ENCODE data around the gene SAMD10. TPM values are rescaled to one million over a fixed set of nuclear protein-coding genes. Genes with fewer than 3 reads are reported as not detected.

SAMD10 gene
- polyA plus RNA-seq, 5 donors, result 5.9 to 11.0 (median 8.7) TPM

Other genes with a start within 250 kb of the SAMD10 start
- gene LIME1, start 243.0 kb downstream of the SAMD10 start, polyA plus RNA-seq (ENCODE audit: insufficient read depth in 1 of 5, insufficient read length in 5 of 5, low replicate concordance in 1 of 5), result 1 to 10 TPM; 2.9 to 8.6 (median 5.6) TPM
- gene SLC2A4RG, start 239.9 kb downstream of the SAMD10 start, polyA plus RNA-seq (ENCODE audit: insufficient read depth in 1 of 5, insufficient read length in 5 of 5, low replicate concordance in 1 of 5), result 100 to 1,000 TPM in 3 of 5 donors, 10 to 100 TPM in 2; 52.4 to 206 (median 102) TPM
- gene ZBTB46, start 148.4 kb downstream of the SAMD10 start, polyA plus RNA-seq (ENCODE audit: insufficient read depth in 1 of 5, insufficient read length in 5 of 5, low replicate concordance in 1 of 5), result 10 to 100 TPM in 3 of 5 donors, 1 to 10 TPM in 2; 8.0 to 15.7 (median 10.3) TPM
- gene ABHD16B, start 118.1 kb downstream of the SAMD10 start, polyA plus RNA-seq (ENCODE audit: insufficient read depth in 1 of 5, insufficient read length in 5 of 5, low replicate concordance in 1 of 5), result not detected
- 10 to 100 TPM; 81.9 to 93.7 (median 86.7) TPM for gene TPD52L2, start 114.4 kb downstream of the SAMD10 start, polyA plus RNA-seq (ENCODE audit: insufficient read depth in 1 of 5, insufficient read length in 5 of 5, low replicate concordance in 1 of 5)
- 10 to 100 TPM; 16.2 to 32.5 (median 22.3) TPM for gene DNAJC5, start 84.5 kb downstream of the SAMD10 start, polyA plus RNA-seq (ENCODE audit: insufficient read depth in 1 of 5, insufficient read length in 5 of 5, low replicate concordance in 1 of 5)
- 10 to 100 TPM; 41.7 to 65.3 (median 56.1) TPM for gene UCKL1, start 23.2 kb downstream of the SAMD10 start, polyA plus RNA-seq (ENCODE audit: insufficient read depth in 1 of 5, insufficient read length in 5 of 5, low replicate concordance in 1 of 5)
- gene ZNF512B, start 9.7 kb downstream of the SAMD10 start, polyA plus RNA-seq (ENCODE audit: insufficient read depth in 1 of 5, insufficient read length in 5 of 5, low replicate concordance in 1 of 5), result 10 to 100 TPM; 19.5 to 36.5 (median 26.2) TPM
- 10 to 100 TPM; 64.3 to 87.1 (median 75.6) TPM for gene PRPF6, start 1.5 kb upstream of the SAMD10 start, polyA plus RNA-seq (ENCODE audit: insufficient read depth in 1 of 5, insufficient read length in 5 of 5, low replicate concordance in 1 of 5)
- 1 to 10 TPM in 4 of 5 donors, under 1 TPM in 1; 0.66 to 1.7 (median 1.1) TPM for gene C20orf204, start 56.5 kb upstream of the SAMD10 start, polyA plus RNA-seq (ENCODE audit: insufficient read depth in 1 of 5, insufficient read length in 5 of 5, low replicate concordance in 1 of 5)
- 10 to 100 TPM; 11.2 to 28.8 (median 13.7) TPM for gene SOX18, start 70.0 kb upstream of the SAMD10 start, polyA plus RNA-seq (ENCODE audit: insufficient read depth in 1 of 5, insufficient read length in 5 of 5, low replicate concordance in 1 of 5)
- gene TCEA2, start 83.6 kb upstream of the SAMD10 start, polyA plus RNA-seq (ENCODE audit: insufficient read depth in 1 of 5, insufficient read length in 5 of 5, low replicate concordance in 1 of 5), result 100 to 1,000 TPM in 1 of 5 donors, 10 to 100 TPM in 4; 55.7 to 102 (median 79.6) TPM
- 10 to 100 TPM in 1 of 5 donors, 1 to 10 TPM in 4; 5.7 to 14.9 (median 7.6) TPM for gene RGS19, start 99.9 kb upstream of the SAMD10 start, polyA plus RNA-seq (ENCODE audit: insufficient read depth in 1 of 5, insufficient read length in 5 of 5, low replicate concordance in 1 of 5)
- 1 to 10 TPM; 1.8 to 2.6 (median 2.4) TPM for gene OPRL1, start 100.4 kb upstream of the SAMD10 start, polyA plus RNA-seq (ENCODE audit: insufficient read depth in 1 of 5, insufficient read length in 5 of 5, low replicate concordance in 1 of 5)
- gene LKAAEAR1, start 104.8 kb upstream of the SAMD10 start, polyA plus RNA-seq (ENCODE audit: insufficient read depth in 1 of 5, insufficient read length in 5 of 5, low replicate concordance in 1 of 5), result 1 to 10 TPM in 1 of 5 donors, under 1 TPM in 2, not detected in 2; 0.30 to 1.3 (median 0.54) TPM
- not detected for gene NPBWR2, start 127.9 kb upstream of the SAMD10 start, polyA plus RNA-seq (ENCODE audit: insufficient read depth in 1 of 5, insufficient read length in 5 of 5, low replicate concordance in 1 of 5)
- under 1 TPM; 0.13 to 0.43 (median 0.24) TPM for gene MYT1, start 184.8 kb upstream of the SAMD10 start, polyA plus RNA-seq (ENCODE audit: insufficient read depth in 1 of 5, insufficient read length in 5 of 5, low replicate concordance in 1 of 5)

Data from right lung (tissue), 5 donors.